GM15510 (cell line): ENCODE data around the gene SOX11.

Experiments
- POLR2A ChIP-seq: IDR thresholded peaks from 3 replicates; pipeline ENCODE4 v1.6.1; 2011; ENCODE audit warnings: borderline replicate concordance; ENCODE audit not compliant: insufficient read length; ENCODE audit errors: extremely low read depth

The SOX11 gene

GRCh38 chr2:5690718-5691220, 1.4 kb upstream of the SOX11 start:
- no peak for TF ChIP-seq POLR2A

- no peak for TF ChIP-seq POLR2A
Measured at GRCh38 chr2:5691221-5691984, 781 bp upstream of the SOX11 start.

GRCh38 chr2:5692561-5693286, 540 bp downstream of the SOX11 start:
- TF ChIP-seq POLR2A = no peak

- TF ChIP-seq POLR2A = no peak
Measured at GRCh38 chr2:5693287-5694201, 1.4 kb downstream of the SOX11 start.

GRCh38 chr2:5694306-5694705, 2.1 kb downstream of the SOX11 start:
- no peak for TF ChIP-seq POLR2A

- TF ChIP-seq POLR2A = no peak
Measured at GRCh38 chr2:5695654-5696403, 3.6 kb downstream of the SOX11 start.

- no peak for TF ChIP-seq POLR2A
Measured at GRCh38 chr2:5696404-5696944, 4.3 kb downstream of the SOX11 start.

- no peak for TF ChIP-seq POLR2A
Measured at GRCh38 chr2:5696945-5697521, 4.8 kb downstream of the SOX11 start.

- no peak for TF ChIP-seq POLR2A
Measured at GRCh38 chr2:5697562-5697961, 5.4 kb downstream of the SOX11 start.

GRCh38 chr2:5698134-5698533, 6.0 kb downstream of the SOX11 start:
- no peak for TF ChIP-seq POLR2A

- no peak for TF ChIP-seq POLR2A
Measured at GRCh38 chr2:5699963-5700362, 7.8 kb downstream of the SOX11 start.

GRCh38 chr2:5700551-5700950, 8.4 kb downstream of the SOX11 start:
- TF ChIP-seq POLR2A = no peak

GRCh38 chr2:5701266-5701665, 9.1 kb downstream of the SOX11 start:
- no peak for TF ChIP-seq POLR2A

GRCh38 chr2:5703166-5703565, 11.0 kb downstream of the SOX11 start:
- TF ChIP-seq POLR2A = no peak

GRCh38 chr2:5705490-5705889, 13.3 kb downstream of the SOX11 start:
- no peak for TF ChIP-seq POLR2A
